ENCODE results near the gene LHX8.
"Not testable (repeated sequence)": the region's sequence is repeated elsewhere in the genome, so short reads cannot be mapped to it uniquely, and the experiment has no call there.

The LHX8 gene

GRCh38 chr1:75132812-75133619 is 1.2 kb upstream of the LHX8 start:
- DNase-seq (ENCODE audit: low read depth, low spot score) = no peak

GRCh38 chr1:75134647-75135572 is 722 bp downstream of the LHX8 start:
- no peak for DNase-seq (ENCODE audit: low read depth, low spot score)

- DNase-seq (ENCODE audit: low read depth, low spot score) = no peak
Measured at GRCh38 chr1:75135573-75136194, 1.5 kb downstream of the LHX8 start.

GRCh38 chr1:75136195-75136815 is 2.1 kb downstream of the LHX8 start:
- DNase-seq (ENCODE audit: low read depth, low spot score) = no peak

- DNase-seq (ENCODE audit: low read depth, low spot score) = no peak
Measured at GRCh38 chr1:75136921-75137641, 2.9 kb downstream of the LHX8 start.

- DNase-seq (ENCODE audit: low read depth, low spot score) = no peak
Measured at GRCh38 chr1:75152092-75152491, 17.9 kb downstream of the LHX8 start.

GRCh38 chr1:75159154-75159553 is 25.0 kb downstream of the LHX8 start:
- DNase-seq (ENCODE audit: low read depth, low spot score) = no peak

- DNase-seq (ENCODE audit: low read depth, low spot score) = no peak
Measured at GRCh38 chr1:75165264-75165663, 31.1 kb downstream of the LHX8 start.

- no peak for DNase-seq (ENCODE audit: low read depth, low spot score)
Measured at GRCh38 chr1:75166821-75167220, 32.6 kb downstream of the LHX8 start.

GRCh38 chr1:75170011-75170410 is 35.8 kb downstream of the LHX8 start:
- no peak for DNase-seq (ENCODE audit: low read depth, low spot score)

- no peak for DNase-seq (ENCODE audit: low read depth, low spot score)
Measured at GRCh38 chr1:75170981-75171380, 36.8 kb downstream of the LHX8 start.

GRCh38 chr1:75171876-75172275 is 37.7 kb downstream of the LHX8 start:
- no peak for DNase-seq (ENCODE audit: low read depth, low spot score)

GRCh38 chr1:75172556-75172955 is 38.4 kb downstream of the LHX8 start:
- DNase-seq (ENCODE audit: low read depth, low spot score) = no peak

GRCh38 chr1:75174031-75174760 is 40.0 kb downstream of the LHX8 start:
- no peak for DNase-seq (ENCODE audit: low read depth, low spot score)

- not testable (repeated sequence) for DNase-seq (ENCODE audit: low read depth, low spot score)
Measured at GRCh38 chr1:75181214-75181955, 47.2 kb downstream of the LHX8 start.

- DNase-seq (ENCODE audit: low read depth, low spot score) = no peak
Measured at GRCh38 chr1:75188892-75189291, 54.7 kb downstream of the LHX8 start.

- DNase-seq (ENCODE audit: low read depth, low spot score) = no peak
Measured at GRCh38 chr1:75198163-75198562, 64.0 kb downstream of the LHX8 start.

- no peak for DNase-seq (ENCODE audit: low read depth, low spot score)
Measured at GRCh38 chr1:75198761-75199160, 64.6 kb downstream of the LHX8 start.

- no peak for DNase-seq (ENCODE audit: low read depth, low spot score)
Measured at GRCh38 chr1:75202751-75203150, 68.6 kb downstream of the LHX8 start.

All from smooth muscle cell of the brain vasculature (primary cell).